Smooth muscle cell (in vitro differentiated cells): ENCODE data around the gene TM7SF2. TPM values are rescaled to one million over a fixed set of nuclear protein-coding genes. Genes with fewer than 3 reads are reported as not detected.
A peak's percentile ranks its signal among the peaks of the same experiment; 100 is the strongest.

ENCODE experiments used
- DNase-seq: peaks from one replicate; lab custom pipeline; 2025; ENCODE audit not compliant: unreplicated experiment; lab: John Stamatoyannopoulos, UW
- H2AFZ ChIP-seq: fragments of 200-600 bp; sonication (generic); 2 replicates; pipeline ENCODE4 v1.6.0; 2016; ENCODE audit warnings: antibody characterized with exemption, low read depth, mild to moderate bottlenecking
- H3F3A ChIP-seq: fragments of 200-600 bp; sonication (generic); 2 replicates; pipeline ENCODE4 v1.6.0; 2017; ENCODE audit warnings: antibody characterized with exemption, low read depth
- H3K27ac ChIP-seq: fragments of 200-600 bp; sonication (generic); 2 replicates; pipeline ENCODE4 v1.5.1; 2016; ENCODE audit warnings: low read depth, mild to moderate bottlenecking
- H3K27me3 ChIP-seq: fragments of 200-600 bp; sonication (generic); 2 replicates; pipeline ENCODE4 v1.6.1; 2016; ENCODE audit warnings: low read depth, mild to moderate bottlenecking
- H3K36me3 ChIP-seq: fragments of 200-600 bp; sonication (generic); 2 replicates; pipeline ENCODE4 v1.5.1; 2016; ENCODE audit warnings: low read depth
- H3K4me1 ChIP-seq: fragments of 200-600 bp; sonication (generic); 2 replicates; pipeline ENCODE4 v1.5.1; 2016; ENCODE audit warnings: low read depth
- H3K4me2 ChIP-seq: fragments of 200-600 bp; sonication (generic); 2 replicates; pipeline ENCODE4 v1.6.0; 2016; ENCODE audit warnings: mild to moderate bottlenecking
- H3K4me3 ChIP-seq: fragments of 200-600 bp; sonication (generic); 2 replicates; pipeline ENCODE4 v1.5.1; 2016; ENCODE audit warnings: mild to moderate bottlenecking
- H3K79me2 ChIP-seq: fragments of 200-600 bp; sonication (generic); 2 replicates; pipeline ENCODE4 v1.6.0; 2016; ENCODE audit warnings: low read depth, mild to moderate bottlenecking
- H3K9ac ChIP-seq: fragments of 200-600 bp; sonication (generic); 2 replicates; pipeline ENCODE4 v1.6.0; 2016; ENCODE audit warnings: low read depth
- H3K9me3 ChIP-seq: fragments of 200-600 bp; sonication (generic); replicated peaks from 2 replicates; pipeline ENCODE4 v1.5.1; 2016; ENCODE audit warnings: low read depth
- H4K20me1 ChIP-seq: fragments of 200-600 bp; sonication (generic); 2 replicates; pipeline ENCODE4 v1.6.0; 2016; ENCODE audit warnings: low read depth
- CTCF ChIP-seq: fragments of 200-600 bp; sonication (generic); IDR thresholded peaks from 2 replicates; pipeline ENCODE4 v1.5.1; 2017; ENCODE audit warnings: borderline replicate concordance, mild to moderate bottlenecking, antibody characterized with exemption; ENCODE audit not compliant: insufficient read depth, poor library complexity, severe bottlenecking
- WGBS: methylation state at CpG from one replicate; pipeline ENCODE4 v1.1.7; 2016; ENCODE audit warnings: low lambda C conversion rate; 5-methylcytosine and 5-hydroxymethylcytosine counted together
- polyA plus RNA-seq: library from polyadenylated mRNA; unstranded; fragments of >200 nt; fragmentation: Nextera tagmentation; extraction: Ambion mirVana; gene quantifications from 2 replicates; pipeline ENCODE4 v1.2.1, GENCODE V29; 2016
- total RNA-seq: library from RNA; depleted of rRNA; stranded (reverse); fragments of >200 nt; gene quantifications from 2 replicates; pipeline ENCODE4 v1.2.3, GENCODE V29; 2014

Gene TM7SF2
- 16.8 and 26.9 TPM in 2 replicates for total RNA-seq
- polyA plus RNA-seq, result 17.4 and 43.1 TPM in 2 replicates

- Histone ChIP-seq H4K20me1 (peaks cover 5% of the 10 kb centered on the region), H3K4me2 (peak within 1 kb of the TSS; percentile 98), H3K79me2 (peaks cover 16% of the 10 kb centered on the region), H3K27ac (no peak within 1 kb of the TSS), H3K4me3 (peak within 1 kb of the TSS; percentile 71), H2AFZ (no peak within 1 kb of the TSS), H3K27me3 (no peaks in the 10 kb centered on the region), H3K9me3 (no peaks in the 10 kb centered on the region), H3K9ac (peak within 1 kb of the TSS; percentile 35), H3F3A (no peaks in the 10 kb centered on the region), H3K36me3 (no peaks in the 10 kb centered on the region), H3K4me1 (peaks cover 22% of the 10 kb centered on the region)
- TF ChIP-seq CTCF, result no peak
- WGBS, result 2% methylated on average over 38 of the region's 64 CpGs
- DNase-seq, result peak; percentile 46
These were observed at the start of gene TM7SF2 for GRCh38 chr11:65111744-65112545. Gene TM7SF2, plus strand, starts transcription at chr11:65111872. Its CDS starts 144 bp downstream, at chr11:65112016.

GRCh38 chr11:65063532-65063931, 48.1 kb upstream of the TM7SF2 start:
- no peaks in the 10 kb centered on the region for H3K79me2 ChIP-seq
- no peak overlapping the region for H3K9ac ChIP-seq
- no peaks in the 10 kb centered on the region for H3K4me1 ChIP-seq
- no peaks in the 10 kb centered on the region for H3K9me3 ChIP-seq
- H4K20me1 ChIP-seq, result no peaks in the 10 kb centered on the region
- no peak for DNase-seq
- H3F3A ChIP-seq, result no peaks in the 10 kb centered on the region
- H3K27ac ChIP-seq, result no peak overlapping the region
- no peaks in the 10 kb centered on the region for H3K27me3 ChIP-seq
- 84% methylated on average over 3 of the region's 3 CpGs for WGBS
- H3K36me3 ChIP-seq, result no peaks in the 10 kb centered on the region
- no peak overlapping the region for H2AFZ ChIP-seq
- H3K4me2 ChIP-seq, result no peak overlapping the region
- no peak overlapping the region for H3K4me3 ChIP-seq
- TF ChIP-seq CTCF, result no peak

DNA sequence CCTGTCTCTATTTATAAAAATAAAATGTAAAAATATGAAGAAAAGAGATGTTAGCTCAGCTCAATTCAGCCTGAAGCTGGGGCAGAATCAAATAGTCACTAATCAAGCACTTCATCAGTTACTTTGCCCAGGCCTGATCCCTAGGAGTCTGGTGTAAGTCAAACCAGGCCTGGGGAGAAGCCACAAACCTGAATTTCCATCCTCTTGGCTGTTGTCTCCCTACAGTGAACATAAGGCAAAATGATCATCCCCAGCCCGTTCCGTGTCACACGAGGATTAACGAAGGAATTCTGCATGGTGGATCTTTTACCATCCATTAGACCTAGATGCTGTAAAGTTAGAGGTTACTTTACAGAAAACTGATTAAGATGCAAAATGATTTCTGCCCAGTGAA, 46.8 kb upstream of the TM7SF2 start:
- H3K27ac ChIP-seq, result no peak overlapping the region
- no peak for TF ChIP-seq CTCF

DNA sequence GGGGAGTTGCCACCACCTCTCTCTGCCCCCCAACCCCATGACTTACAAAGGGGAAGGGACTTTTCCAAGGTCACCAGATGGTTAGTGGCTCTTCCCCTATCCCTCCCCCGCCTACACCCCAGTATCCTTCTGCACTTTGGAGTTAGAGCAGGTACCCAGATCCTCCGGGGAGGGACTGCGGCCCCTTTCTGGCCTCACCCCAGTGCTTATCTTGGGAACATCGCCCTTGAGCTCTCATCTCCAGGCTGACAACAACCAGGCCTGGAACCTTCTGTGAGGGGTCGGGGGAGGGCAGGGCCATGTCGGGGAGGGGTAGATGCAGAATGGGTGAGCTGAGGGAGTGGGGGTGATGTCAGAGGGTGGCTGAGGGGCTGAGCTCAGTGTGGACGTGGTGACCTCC, 45.8 kb upstream of the TM7SF2 start:
- H3K27me3 ChIP-seq, result no peaks in the 10 kb centered on the region
- H3K27ac ChIP-seq, result no peak overlapping the region
- no peaks in the 10 kb centered on the region for H3F3A ChIP-seq
- no peak overlapping the region for H2AFZ ChIP-seq
- H3K36me3 ChIP-seq, result no peaks in the 10 kb centered on the region
- H3K79me2 ChIP-seq, result no peaks in the 10 kb centered on the region
- H3K9me3 ChIP-seq, result no peaks in the 10 kb centered on the region
- TF ChIP-seq CTCF, result no peak
- no peaks in the 10 kb centered on the region for H3K4me1 ChIP-seq
- H3K4me2 ChIP-seq, result no peak overlapping the region
- WGBS, result 81% methylated on average over 7 of the region's 7 CpGs
- H3K9ac ChIP-seq, result no peak overlapping the region
- no peaks in the 10 kb centered on the region for H4K20me1 ChIP-seq
- DNase-seq, result no peak
- no peak overlapping the region for H3K4me3 ChIP-seq

More for the DNA sequence above, 46.8 kb upstream of the TM7SF2 start:
- no peak overlapping the region for H2AFZ ChIP-seq
- H3K36me3 ChIP-seq, result no peaks in the 10 kb centered on the region
- no peaks in the 10 kb centered on the region for H3K4me1 ChIP-seq
- no peaks in the 10 kb centered on the region for H3K9me3 ChIP-seq
- no peak overlapping the region for H3K9ac ChIP-seq
- no peaks in the 10 kb centered on the region for H3K79me2 ChIP-seq
- no peaks in the 10 kb centered on the region for H4K20me1 ChIP-seq
- no peak for DNase-seq
- H3K4me2 ChIP-seq, result no peak overlapping the region
- H3K27me3 ChIP-seq, result no peaks in the 10 kb centered on the region
- WGBS, result 87% methylated on average over 4 of the region's 4 CpGs
- no peaks in the 10 kb centered on the region for H3F3A ChIP-seq
- H3K4me3 ChIP-seq, result no peak overlapping the region
